Liver (tissue), 9 donors: ENCODE measurements around the gene SIK2. TPM values are rescaled to one million over a fixed set of nuclear protein-coding genes. Genes with fewer than 3 reads are reported as not detected.
A peak's percentile ranks its signal among the peaks of the same experiment; 100 is the strongest.

Experiments
- DNase-seq: peaks from one replicate; pipeline ENCODE4 v3.0.0-alpha.2; 2017; ENCODE audit warnings: low spot score
- H3K27ac ChIP-seq, 2 donors: one replicate each; pipeline ENCODE4 v1.7.0; 2013; ENCODE audit warnings: inconsistent platforms in 2 of 2, low read length in 2 of 2, control low read depth in 1 of 2, low read depth in 1 of 2, mild to moderate bottlenecking in 1 of 2
- H3K27me3 ChIP-seq, 4 donors: one replicate each; pipeline versions ENCODE4 v1.6.1 to v1.7.0; 2013; ENCODE audit warnings: low read length in 3 of 4, inconsistent platforms in 1 of 4, mild to moderate bottlenecking in 1 of 4, moderate library complexity in 1 of 4; ENCODE audit not compliant: control insufficient read depth in 4 of 4, insufficient read depth in 4 of 4
- H3K36me3 ChIP-seq, 4 donors: one replicate each; pipeline versions ENCODE4 v1.6.1 to v1.7.0; 2013; ENCODE audit warnings: low read length in 3 of 4, mild to moderate bottlenecking in 3 of 4, low read depth in 1 of 4, moderate library complexity in 1 of 4; ENCODE audit not compliant: control insufficient read depth in 4 of 4, insufficient read depth in 3 of 4
- H3K4me1 ChIP-seq, 4 donors: one replicate each; pipeline versions ENCODE4 v1.6.1 to v1.7.0; 2013; ENCODE audit warnings: low read length in 3 of 4, mild to moderate bottlenecking in 3 of 4, moderate library complexity in 1 of 4; ENCODE audit not compliant: control insufficient read depth in 4 of 4, insufficient read depth in 4 of 4
- H3K4me3 ChIP-seq, 3 donors: one replicate each; pipeline versions ENCODE4 v1.6.1 to v1.7.0; 2013; ENCODE audit warnings: low read length in 3 of 3, control low read depth in 1 of 3, low read depth in 1 of 3, mild to moderate bottlenecking in 1 of 3
- H3K9ac ChIP-seq, 2 donors: one replicate each; pipeline ENCODE4 v1.7.0; 2013; ENCODE audit warnings: low read length in 2 of 2, mild to moderate bottlenecking in 2 of 2, moderate library complexity in 2 of 2, control low read depth in 1 of 2, low read depth in 1 of 2
- H3K9me3 ChIP-seq, 4 donors: one replicate each; pipeline versions ENCODE4 v1.6.1 to v1.7.0; 2013; ENCODE audit warnings: low read length in 3 of 4; ENCODE audit not compliant: control insufficient read depth in 4 of 4
- FOXA1 ChIP-seq: IDR thresholded peaks from 2 replicates; pipeline ENCODE4 v1.6.1; 2016; ENCODE audit warnings: antibody characterized with exemption
- FOXA2 ChIP-seq: IDR thresholded peaks from 2 replicates; pipeline ENCODE4 v1.6.1; 2016; ENCODE audit warnings: antibody characterized with exemption
- GABPA ChIP-seq, 2 donors: IDR thresholded peaks in 1 of 2; conservative IDR thresholded peaks in 1 of 2; 2 replicates each; pipeline ENCODE4 v1.6.1; 2016; ENCODE audit warnings: antibody characterized with exemption in 2 of 2, mild to moderate bottlenecking in 1 of 2, moderate library complexity in 1 of 2
- HNF4A ChIP-seq, 2 donors: conservative IDR thresholded peaks; 2 replicates each; pipeline ENCODE4 v1.6.1; 2016; ENCODE audit warnings: antibody characterized with exemption in 2 of 2, mild to moderate bottlenecking in 2 of 2
- HNF4G ChIP-seq: IDR thresholded peaks from 2 replicates; pipeline ENCODE4 v1.6.1; 2016; ENCODE audit warnings: antibody characterized with exemption
- JUND ChIP-seq, 2 donors: IDR thresholded peaks; 2 replicates each; pipeline ENCODE4 v1.6.1; 2016; ENCODE audit warnings: antibody characterized with exemption in 2 of 2
- NR2F2 ChIP-seq: IDR thresholded peaks from 2 replicates; pipeline ENCODE4 v1.6.1; 2016; ENCODE audit warnings: antibody characterized with exemption
- RAD21 ChIP-seq, 2 donors: IDR thresholded peaks; 2 replicates each; pipeline ENCODE4 v1.6.1; 2016; ENCODE audit warnings: antibody characterized with exemption in 2 of 2, mild to moderate bottlenecking in 2 of 2
- RXRA ChIP-seq, 2 donors: IDR thresholded peaks; 2 replicates each; pipeline ENCODE4 v1.6.1; 2017 to 2018; ENCODE audit warnings: antibody characterized with exemption in 2 of 2, mild to moderate bottlenecking in 1 of 2
- SP1 ChIP-seq: IDR thresholded peaks from 2 replicates; pipeline ENCODE4 v1.6.1; 2018; ENCODE audit warnings: antibody characterized with exemption, mild to moderate bottlenecking
- TAF1 ChIP-seq: conservative IDR thresholded peaks from 2 replicates; pipeline ENCODE4 v1.6.1; 2016; ENCODE audit warnings: antibody characterized with exemption, mild to moderate bottlenecking
- YY1 ChIP-seq: IDR thresholded peaks from 2 replicates; pipeline ENCODE4 v1.6.1; 2016; ENCODE audit warnings: antibody characterized with exemption, mild to moderate bottlenecking
- WGBS: extraction: QIAGEN DNeasy Blood & Tissue Kit; methylation state at CpG from one replicate; pipeline ENCODE4 v1.1.7; 2013; 5-methylcytosine and 5-hydroxymethylcytosine counted together
- polyA plus RNA-seq, 2 donors: library from polyadenylated mRNA; stranded (reverse) in 1 of 2; unstranded in 1 of 2; fragments of 200-250 nt in 1 of 2; fragments of >200 nt in 1 of 2; fragmentation: Nextera tagmentation in 1 of 2; extraction: Ambion mirVana in 1 of 2; gene quantifications; one replicate each; pipeline versions ENCODE4 v1.2.1 to v1.2.3, GENCODE V29; 2013 to 2015
- total RNA-seq, 2 donors: library from RNA; depleted of rRNA; stranded (reverse); fragments of >200 nt; gene quantifications; one replicate each; pipeline ENCODE4 v1.2.3, GENCODE V29; 2014
- TF ChIP-seq, protein P1 (sequence below): IDR thresholded peaks from 2 replicates; pipeline ENCODE4 v1.6.1; 2016; ENCODE audit warnings: antibody characterized with exemption
- TF ChIP-seq, protein P2 (sequence below): fragments of 150-350 bp; IDR thresholded peaks from 2 replicates; pipeline ENCODE4 v1.5.1; 2017; ENCODE audit warnings: improper control_type of control experiment, low read depth, low read length; ENCODE audit not compliant: missing input control
- TF ChIP-seq, protein P3 (sequence below): IDR thresholded peaks from 2 replicates; pipeline ENCODE4 v1.6.1; 2016; ENCODE audit warnings: antibody characterized with exemption, mild to moderate bottlenecking
- TF ChIP-seq, protein P4 (sequence below): IDR thresholded peaks from 2 replicates; pipeline ENCODE4 v1.6.1; 2016; ENCODE audit warnings: antibody characterized with exemption
- TF ChIP-seq, protein P5 (sequence below): IDR thresholded peaks from 2 replicates; pipeline ENCODE4 v1.6.1; 2016; ENCODE audit warnings: antibody characterized with exemption
- donor health status: healthy.
- donor health status: healthy.
- donor health status: healthy.
- donor health status: healthy.
- donor health status: healthy.

Gene SIK2
- total and polyA plus RNA-seq, 4 donors, result 6.5 to 15.0 (median 9.3) TPM

DNA sequence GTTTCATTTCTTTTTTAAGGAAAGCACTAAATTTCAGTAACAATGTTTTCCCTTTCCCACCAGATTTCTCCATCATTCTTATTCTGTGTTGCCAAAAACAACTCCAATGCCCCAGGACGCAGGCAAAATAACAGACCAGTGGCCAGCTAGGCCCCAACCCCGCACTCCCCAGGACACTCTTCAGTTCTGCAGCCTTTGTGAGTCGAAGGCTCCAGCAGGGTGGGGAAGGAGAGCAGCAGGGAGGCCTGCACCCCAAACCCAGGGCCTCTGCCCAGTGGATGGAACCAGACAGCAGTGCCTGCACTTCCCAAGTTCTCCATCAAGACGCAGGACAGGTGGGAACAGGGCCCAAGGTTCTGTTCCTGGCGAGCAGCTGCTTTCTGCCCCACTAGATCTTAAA is 129.6 kb downstream of the SIK2 start:
- Histone ChIP-seq H3K9ac (peak overlapping the region in 1 of 2 donors; percentile 0), H3K9me3 (no peaks in the 10 kb centered on the region), H3K4me3 (no peak overlapping the region), H3K27ac (peak overlapping the region; percentile 97 to 98), H3K36me3 (no peaks in the 10 kb centered on the region), H3K4me1 (peaks cover 14 to 79% (median 44%) of the 10 kb centered on the region in 4 donors), H3K27me3 (no peaks in the 10 kb centered on the region)
- TF ChIP-seq HNF4G, result no peak
- TF ChIP-seq JUND (IDR thresholded peaks at IDR 0.05), result no peak
- TF ChIP-seq RAD21 (IDR thresholded peaks at IDR 0.05), result no peak
- TF ChIP-seq FOXA1, result no peak
- TF ChIP-seq, protein P1, sequence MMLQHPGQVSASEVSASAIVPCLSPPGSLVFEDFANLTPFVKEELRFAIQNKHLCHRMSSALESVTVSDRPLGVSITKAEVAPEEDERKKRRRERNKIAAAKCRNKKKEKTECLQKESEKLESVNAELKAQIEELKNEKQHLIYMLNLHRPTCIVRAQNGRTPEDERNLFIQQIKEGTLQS, result no peak
- TF ChIP-seq, protein P2, sequence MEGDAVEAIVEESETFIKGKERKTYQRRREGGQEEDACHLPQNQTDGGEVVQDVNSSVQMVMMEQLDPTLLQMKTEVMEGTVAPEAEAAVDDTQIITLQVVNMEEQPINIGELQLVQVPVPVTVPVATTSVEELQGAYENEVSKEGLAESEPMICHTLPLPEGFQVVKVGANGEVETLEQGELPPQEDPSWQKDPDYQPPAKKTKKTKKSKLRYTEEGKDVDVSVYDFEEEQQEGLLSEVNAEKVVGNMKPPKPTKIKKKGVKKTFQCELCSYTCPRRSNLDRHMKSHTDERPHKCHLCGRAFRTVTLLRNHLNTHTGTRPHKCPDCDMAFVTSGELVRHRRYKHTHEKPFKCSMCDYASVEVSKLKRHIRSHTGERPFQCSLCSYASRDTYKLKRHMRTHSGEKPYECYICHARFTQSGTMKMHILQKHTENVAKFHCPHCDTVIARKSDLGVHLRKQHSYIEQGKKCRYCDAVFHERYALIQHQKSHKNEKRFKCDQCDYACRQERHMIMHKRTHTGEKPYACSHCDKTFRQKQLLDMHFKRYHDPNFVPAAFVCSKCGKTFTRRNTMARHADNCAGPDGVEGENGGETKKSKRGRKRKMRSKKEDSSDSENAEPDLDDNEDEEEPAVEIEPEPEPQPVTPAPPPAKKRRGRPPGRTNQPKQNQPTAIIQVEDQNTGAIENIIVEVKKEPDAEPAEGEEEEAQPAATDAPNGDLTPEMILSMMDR, result no peak
- no peak for TF ChIP-seq GABPA (IDR thresholded peaks at IDR 0.05 in 1 of 2, conservative IDR thresholded peaks at IDR 0.05 in 1 of 2)
- no peak for TF ChIP-seq YY1
- TF ChIP-seq, protein P3, sequence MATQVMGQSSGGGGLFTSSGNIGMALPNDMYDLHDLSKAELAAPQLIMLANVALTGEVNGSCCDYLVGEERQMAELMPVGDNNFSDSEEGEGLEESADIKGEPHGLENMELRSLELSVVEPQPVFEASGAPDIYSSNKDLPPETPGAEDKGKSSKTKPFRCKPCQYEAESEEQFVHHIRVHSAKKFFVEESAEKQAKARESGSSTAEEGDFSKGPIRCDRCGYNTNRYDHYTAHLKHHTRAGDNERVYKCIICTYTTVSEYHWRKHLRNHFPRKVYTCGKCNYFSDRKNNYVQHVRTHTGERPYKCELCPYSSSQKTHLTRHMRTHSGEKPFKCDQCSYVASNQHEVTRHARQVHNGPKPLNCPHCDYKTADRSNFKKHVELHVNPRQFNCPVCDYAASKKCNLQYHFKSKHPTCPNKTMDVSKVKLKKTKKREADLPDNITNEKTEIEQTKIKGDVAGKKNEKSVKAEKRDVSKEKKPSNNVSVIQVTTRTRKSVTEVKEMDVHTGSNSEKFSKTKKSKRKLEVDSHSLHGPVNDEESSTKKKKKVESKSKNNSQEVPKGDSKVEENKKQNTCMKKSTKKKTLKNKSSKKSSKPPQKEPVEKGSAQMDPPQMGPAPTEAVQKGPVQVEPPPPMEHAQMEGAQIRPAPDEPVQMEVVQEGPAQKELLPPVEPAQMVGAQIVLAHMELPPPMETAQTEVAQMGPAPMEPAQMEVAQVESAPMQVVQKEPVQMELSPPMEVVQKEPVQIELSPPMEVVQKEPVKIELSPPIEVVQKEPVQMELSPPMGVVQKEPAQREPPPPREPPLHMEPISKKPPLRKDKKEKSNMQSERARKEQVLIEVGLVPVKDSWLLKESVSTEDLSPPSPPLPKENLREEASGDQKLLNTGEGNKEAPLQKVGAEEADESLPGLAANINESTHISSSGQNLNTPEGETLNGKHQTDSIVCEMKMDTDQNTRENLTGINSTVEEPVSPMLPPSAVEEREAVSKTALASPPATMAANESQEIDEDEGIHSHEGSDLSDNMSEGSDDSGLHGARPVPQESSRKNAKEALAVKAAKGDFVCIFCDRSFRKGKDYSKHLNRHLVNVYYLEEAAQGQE, result no peak
- no peak for TF ChIP-seq TAF1
- TF ChIP-seq HNF4A (conservative IDR thresholded peaks at IDR 0.05), result no peak
- TF ChIP-seq FOXA2, result no peak
- TF ChIP-seq NR2F2, result no peak
- no peak for TF ChIP-seq SP1
- TF ChIP-seq, protein P4, sequence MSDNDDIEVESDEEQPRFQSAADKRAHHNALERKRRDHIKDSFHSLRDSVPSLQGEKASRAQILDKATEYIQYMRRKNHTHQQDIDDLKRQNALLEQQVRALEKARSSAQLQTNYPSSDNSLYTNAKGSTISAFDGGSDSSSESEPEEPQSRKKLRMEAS, result no peak
- TF ChIP-seq RXRA (IDR thresholded peaks at IDR 0.05), result no peak
- TF ChIP-seq, protein P5, sequence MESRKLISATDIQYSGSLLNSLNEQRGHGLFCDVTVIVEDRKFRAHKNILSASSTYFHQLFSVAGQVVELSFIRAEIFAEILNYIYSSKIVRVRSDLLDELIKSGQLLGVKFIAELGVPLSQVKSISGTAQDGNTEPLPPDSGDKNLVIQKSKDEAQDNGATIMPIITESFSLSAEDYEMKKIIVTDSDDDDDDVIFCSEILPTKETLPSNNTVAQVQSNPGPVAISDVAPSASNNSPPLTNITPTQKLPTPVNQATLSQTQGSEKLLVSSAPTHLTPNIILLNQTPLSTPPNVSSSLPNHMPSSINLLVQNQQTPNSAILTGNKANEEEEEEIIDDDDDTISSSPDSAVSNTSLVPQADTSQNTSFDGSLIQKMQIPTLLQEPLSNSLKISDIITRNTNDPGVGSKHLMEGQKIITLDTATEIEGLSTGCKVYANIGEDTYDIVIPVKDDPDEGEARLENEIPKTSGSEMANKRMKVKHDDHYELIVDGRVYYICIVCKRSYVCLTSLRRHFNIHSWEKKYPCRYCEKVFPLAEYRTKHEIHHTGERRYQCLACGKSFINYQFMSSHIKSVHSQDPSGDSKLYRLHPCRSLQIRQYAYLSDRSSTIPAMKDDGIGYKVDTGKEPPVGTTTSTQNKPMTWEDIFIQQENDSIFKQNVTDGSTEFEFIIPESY, result no peak
- no peak for DNase-seq
- WGBS, result 91% methylated on average over 5 of the region's 5 CpGs

DNA sequence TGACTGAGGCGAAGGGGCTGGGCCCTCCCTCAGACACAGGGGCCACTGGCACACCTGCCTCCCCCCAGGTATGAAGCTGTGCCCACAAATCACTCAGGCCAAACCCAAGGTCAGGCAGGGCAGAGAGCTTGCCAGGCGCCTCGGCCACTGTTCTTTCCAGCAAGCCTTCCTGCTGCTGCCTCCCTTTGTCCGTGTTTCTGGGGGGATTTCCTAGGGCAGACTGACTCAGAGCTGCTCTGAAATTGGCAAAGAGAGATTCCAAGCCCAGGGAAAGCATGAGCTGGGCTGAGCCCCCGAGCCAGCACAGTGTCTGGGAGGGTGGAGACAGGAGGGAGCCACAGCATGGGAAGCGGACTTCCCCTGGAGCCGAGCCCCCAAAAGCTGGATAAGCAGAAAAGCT is 130.8 kb downstream of the SIK2 start:
- no peak overlapping the region for H3K9ac ChIP-seq
- TF ChIP-seq, protein P4, result no peak
- TF ChIP-seq FOXA2 (no peak), HNF4G (no peak), FOXA1 (no peak), RAD21 (IDR thresholded peaks at IDR 0.05) (peak in 1 of 2 donors; percentile 21), SP1 (peak; percentile 22)
- TF ChIP-seq, protein P2, result no peak
- DNase-seq, result no peak
- no peaks in the 10 kb centered on the region for H3K27me3 ChIP-seq
- H3K4me3 ChIP-seq, result no peak overlapping the region
- peak overlapping the region; percentile 97 to 98 for H3K27ac ChIP-seq
- H3K4me1 ChIP-seq, result peaks cover 19 to 85% (median 52%) of the 10 kb centered on the region in 4 donors
- H3K36me3 ChIP-seq, result no peaks in the 10 kb centered on the region
- 57% methylated on average over 7 of the region's 7 CpGs for WGBS
- no peaks in the 10 kb centered on the region for H3K9me3 ChIP-seq
